H54 (cell line): Measurements from ENCODE around the gene TMEM178B.

ENCODE experiments used
- DNase-seq: peaks from one replicate; pipeline ENCODE4 v3.0.0; 2011; ENCODE audit warnings: low spot score, mixed read lengths; ENCODE audit not compliant: insufficient read length
- FAIRE-seq: peaks from 3 replicates; lab custom pipeline; 2011; peaks lifted over from hg19 to GRCh38; lab: Jason Lieb, UNC
- POLR2A ChIP-seq: IDR thresholded peaks from 2 replicates; pipeline ENCODE4 v1.6.1; 2011; ENCODE audit warnings: low read depth, mild to moderate bottlenecking, low read length

TMEM178B gene

GRCh38 chr7:141408440-141408839, 334.6 kb downstream of the TMEM178B start:
- DNase-seq (no peak), FAIRE-seq (no peak)
- no peak for TF ChIP-seq POLR2A

- no peak for TF ChIP-seq POLR2A
- DNase-seq (no peak), FAIRE-seq (no peak)
These were observed 335.4 kb downstream of the TMEM178B start for GRCh38 chr7:141409219-141409618.

- DNase-seq, result no peak
- FAIRE-seq, result no peak
- TF ChIP-seq POLR2A, result no peak
These were observed 336.0 kb downstream of the TMEM178B start for GRCh38 chr7:141409801-141410329.

GRCh38 chr7:141410353-141411000, 336.6 kb downstream of the TMEM178B start:
- TF ChIP-seq POLR2A, result no peak
- FAIRE-seq, result no peak
- DNase-seq, result no peak

GRCh38 chr7:141411133-141411532, 337.3 kb downstream of the TMEM178B start:
- no peak for FAIRE-seq
- TF ChIP-seq POLR2A, result no peak
- no peak for DNase-seq

GRCh38 chr7:141415999-141416398, 342.1 kb downstream of the TMEM178B start:
- TF ChIP-seq POLR2A, result no peak
- DNase-seq, result no peak
- no peak for FAIRE-seq

- no peak for TF ChIP-seq POLR2A
- no peak for DNase-seq
- FAIRE-seq, result no peak
These were observed 342.9 kb downstream of the TMEM178B start for GRCh38 chr7:141416650-141417270.

GRCh38 chr7:141417506-141417905, 343.6 kb downstream of the TMEM178B start:
- no peak for DNase-seq
- no peak for FAIRE-seq
- TF ChIP-seq POLR2A, result no peak

- DNase-seq (no peak), FAIRE-seq (no peak)
- no peak for TF ChIP-seq POLR2A
These were observed 344.2 kb downstream of the TMEM178B start for GRCh38 chr7:141418066-141418465.

- no peak for DNase-seq
- no peak for FAIRE-seq
- TF ChIP-seq POLR2A, result no peak
These were observed 347.4 kb downstream of the TMEM178B start for GRCh38 chr7:141421306-141421705.

GRCh38 chr7:141427134-141427533, 353.3 kb downstream of the TMEM178B start:
- DNase-seq, result no peak
- no peak for TF ChIP-seq POLR2A
- FAIRE-seq, result no peak

- no peak for TF ChIP-seq POLR2A
- DNase-seq, result no peak
- no peak for FAIRE-seq
These were observed 356.7 kb downstream of the TMEM178B start for GRCh38 chr7:141430455-141431139.

GRCh38 chr7:141431140-141431479, 357.2 kb downstream of the TMEM178B start:
- DNase-seq (no peak), FAIRE-seq (no peak)
- no peak for TF ChIP-seq POLR2A

GRCh38 chr7:141431711-141432110, 357.8 kb downstream of the TMEM178B start:
- FAIRE-seq, result no peak
- no peak for DNase-seq
- no peak for TF ChIP-seq POLR2A
